Ishikawa (cell line): ENCODE measurements around the gene TSPO2.

Experiments used
- EP300 ChIP-seq: IDR thresholded peaks from 2 replicates; pipeline ENCODE4 v1.6.1; 2012; ENCODE audit warnings: borderline replicate concordance
- RAD21 ChIP-seq: IDR thresholded peaks from 2 replicates; pipeline ENCODE4 v1.6.1; 2012; ENCODE audit warnings: low read depth
- TCF12 ChIP-seq: IDR thresholded peaks from 2 replicates; pipeline ENCODE4 v1.6.1; 2012; ENCODE audit warnings: low read depth
- YY1 ChIP-seq: IDR thresholded peaks from 2 replicates; pipeline ENCODE4 v1.6.1; 2012; ENCODE audit warnings: low read depth

DNA sequence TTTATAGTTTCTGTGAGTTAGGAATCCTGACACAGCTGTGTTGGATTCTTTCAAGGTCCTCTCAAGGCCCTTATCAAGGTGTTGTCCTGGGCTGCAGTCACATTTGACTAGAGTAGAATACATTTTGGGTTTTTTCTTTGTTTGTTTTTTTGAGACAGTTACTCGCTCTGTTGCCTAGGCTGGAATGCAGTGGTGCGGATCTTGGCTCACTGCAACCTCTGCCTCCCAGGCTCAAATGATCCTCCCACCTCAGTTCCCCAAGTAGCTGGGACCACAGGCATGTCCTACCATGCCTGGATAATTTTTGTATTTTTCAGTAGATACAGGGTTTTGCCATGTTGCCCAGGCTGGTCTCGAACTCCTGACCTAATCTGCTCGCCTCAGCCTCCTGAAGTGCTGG is 46.2 kb downstream of the TSPO2 start:
- no peak for TF ChIP-seq EP300
- no peak for TF ChIP-seq RAD21
- TF ChIP-seq YY1: no peak
- no peak for TF ChIP-seq TCF12
